SK-N-SH (cell line): Measurements from ENCODE around the gene NMNAT1. TPM values are rescaled to one million over a fixed set of nuclear protein-coding genes. Genes with fewer than 3 reads are reported as not detected.

Experiments used
- CTCF ChIA-PET: fragments of 300-600, 350-600 bp; formaldehyde crosslinking; extraction: SDS; loops from one replicate; lab custom pipeline; 2021; lab: Yijun Ruan, JAX
- POLR2A ChIA-PET: fragments of 350-600 bp; sonication (Branson Sonifier 250); formaldehyde crosslinking; extraction: SDS; loops from one replicate; lab custom pipeline; 2020; ENCODE audit warnings: antibody characterized with exemption, inconsistent platforms; lab: Yijun Ruan, JAX
- DNase-seq: peaks from one replicate; pipeline ENCODE4 v3.0.0; 2012
- H2AFZ ChIP-seq: fragments of 200-600 bp; sonication (generic); 2 replicates; pipeline ENCODE4 v1.8.1; 2016; ENCODE audit warnings: antibody characterized with exemption, mild to moderate bottlenecking, low read depth
- H3F3A ChIP-seq: fragments of 200-600 bp; sonication (generic); replicated peaks from 2 replicates; pipeline ENCODE3; 2016; ENCODE audit warnings: antibody characterized with exemption, mild to moderate bottlenecking; ENCODE audit not compliant: insufficient read depth
- H3K27ac ChIP-seq, 2 experiments: fragments of 200-500 bp in 1 of 2; fragments of 200-600 bp in 1 of 2; sonication (Bioruptor generic) in 1 of 2; sonication (generic), shearing (Covaris generic) in 1 of 2; 2 replicates each; pipeline versions ENCODE4 v1.5.1 to v1.6.1; 2014 to 2016; ENCODE audit warnings: low read depth in 2 of 2, inconsistent platforms in 1 of 2, low read length in 1 of 2, mild to moderate bottlenecking in 1 of 2, mixed read lengths in 1 of 2
- H3K27me3 ChIP-seq: fragments of 200-600 bp; sonication (generic), shearing (Covaris generic); 2 replicates; pipeline ENCODE4 v1.6.1; 2016; ENCODE audit warnings: mixed run types; ENCODE audit not compliant: insufficient read depth
- H3K36me3 ChIP-seq, 2 experiments: fragments of 200-500 bp in 1 of 2; fragments of 200-600 bp in 1 of 2; sonication (Bioruptor generic) in 1 of 2; sonication (generic) in 1 of 2; replicated peaks in 1 of 2; 2 replicates each; pipeline versions ENCODE3 to v1.5.1; 2014 to 2016; ENCODE audit warnings: low read length in 1 of 2, mild to moderate bottlenecking in 1 of 2; ENCODE audit not compliant: insufficient read depth in 2 of 2, control insufficient read depth in 1 of 2
- H3K4me1 ChIP-seq, 2 experiments: fragments of 200-500 bp in 1 of 2; fragments of 200-600 bp in 1 of 2; sonication (Bioruptor generic) in 1 of 2; sonication (generic), shearing (Covaris generic) in 1 of 2; 2 replicates each; pipeline versions ENCODE4 v1.5.1 to v1.6.1; 2014 to 2016; ENCODE audit warnings: low read depth in 1 of 2, low read length in 1 of 2, mixed run types in 1 of 2; ENCODE audit not compliant: insufficient read depth in 2 of 2, control insufficient read depth in 1 of 2
- H3K4me2 ChIP-seq: fragments of 200-600 bp; sonication (generic), shearing (Covaris generic); 2 replicates; pipeline ENCODE4 v1.6.1; 2017; ENCODE audit warnings: mixed run types
- H3K4me3 ChIP-seq, 2 experiments: fragments of 200-500 bp in 1 of 2; fragments of 200-600 bp in 1 of 2; sonication (Bioruptor generic) in 1 of 2; sonication (generic), shearing (Covaris generic) in 1 of 2; 2 replicates each; pipeline versions ENCODE4 v1.5.1 to v1.8.1; 2014 to 2016; ENCODE audit warnings: low read depth in 2 of 2, inconsistent platforms in 1 of 2, low read length in 1 of 2, mild to moderate bottlenecking in 1 of 2, mixed read lengths in 1 of 2, moderate library complexity in 1 of 2
- H3K79me2 ChIP-seq: fragments of 200-600 bp; sonication (generic); 2 replicates; pipeline ENCODE4 v1.8.1; 2017; ENCODE audit warnings: mild to moderate bottlenecking; ENCODE audit not compliant: insufficient read depth
- H3K9ac ChIP-seq: fragments of 200-600 bp; sonication (generic); 2 replicates; pipeline ENCODE4 v1.6.1; 2017; ENCODE audit warnings: mixed run types
- H3K9me2 ChIP-seq: fragments of 200-600 bp; sonication (generic); 2 replicates; pipeline ENCODE4 v1.6.1; 2017; ENCODE audit warnings: mixed run types
- H3K9me3 ChIP-seq: fragments of 200-600 bp; sonication (generic); 2 replicates; pipeline ENCODE4 v1.6.1; 2017; ENCODE audit warnings: mixed run types, mild to moderate bottlenecking, moderate library complexity
- H4K20me1 ChIP-seq: fragments of 200-600 bp; sonication (generic); 2 replicates; pipeline ENCODE4 v1.6.1; 2017; ENCODE audit warnings: mild to moderate bottlenecking, mixed run types; ENCODE audit not compliant: insufficient read depth
- CHD2 ChIP-seq: fragments of 150-350 bp; IDR thresholded peaks from 2 replicates; pipeline ENCODE4 v1.6.1; 2018; ENCODE audit warnings: low read length; ENCODE audit not compliant: partially characterized antibody
- CTCF ChIP-seq: fragments of 200-600 bp; sonication (generic); IDR thresholded peaks from 2 replicates; pipeline ENCODE4 v1.6.1; 2017; ENCODE audit warnings: antibody characterized with exemption, mild to moderate bottlenecking, moderate library complexity
- GATA2 ChIP-seq: sonication (generic); formaldehyde crosslinking; IDR thresholded peaks from 2 replicates; pipeline ENCODE4 v1.5.0; 2020; ENCODE audit warnings: mild to moderate bottlenecking, missing genetic modification reagents
- IRF3 ChIP-seq: fragments of 150-350 bp; IDR thresholded peaks from 2 replicates; pipeline ENCODE4 v1.6.1; 2016; ENCODE audit warnings: mild to moderate bottlenecking, low read depth, low read length
- MEF2A ChIP-seq: IDR thresholded peaks from 2 replicates; pipeline ENCODE4 v1.4.0; 2012; ENCODE audit warnings: low read depth, borderline replicate concordance
- MXI1 ChIP-seq: IDR thresholded peaks from 2 replicates; pipeline ENCODE4 v1.6.1; 2012; ENCODE audit warnings: mild to moderate bottlenecking, low read depth, low read length, improper control_type of control experiment
- PBX3 ChIP-seq: IDR thresholded peaks from 2 replicates; pipeline ENCODE4; 2012
- RFX5 ChIP-seq: IDR thresholded peaks from 2 replicates; pipeline ENCODE4 v1.6.1; 2012; ENCODE audit warnings: mild to moderate bottlenecking, improper control_type of control experiment, low read length
- RXRA ChIP-seq: IDR thresholded peaks from 2 replicates; pipeline ENCODE4 v1.4.0; 2012; ENCODE audit warnings: low read depth, mild to moderate bottlenecking, borderline replicate concordance
- SIN3A ChIP-seq: IDR thresholded peaks from 2 replicates; pipeline ENCODE4 v1.6.1; 2012; ENCODE audit warnings: low read depth, mild to moderate bottlenecking, low read length, moderate library complexity, borderline replicate concordance
- SMC3 ChIP-seq: IDR thresholded peaks from 2 replicates; pipeline ENCODE4 v1.6.1; 2012; ENCODE audit warnings: low read depth, low read length, improper control_type of control experiment
- TCF12 ChIP-seq: IDR thresholded peaks from 2 replicates; pipeline ENCODE4 v1.4.0; 2012
- TEAD4 ChIP-seq: IDR thresholded peaks from 2 replicates; pipeline ENCODE4 v1.4.0; 2012; ENCODE audit warnings: mild to moderate bottlenecking, borderline replicate concordance; ENCODE audit not compliant: insufficient read depth
- USF1 ChIP-seq: IDR thresholded peaks from 2 replicates; pipeline ENCODE4 v1.4.0; 2012; ENCODE audit warnings: low read depth, borderline replicate concordance
- ZBTB33 ChIP-seq: IDR thresholded peaks from 2 replicates; pipeline ENCODE4 v1.4.0; 2012; ENCODE audit warnings: low read depth, borderline replicate concordance
- WGBS: methylation state at CpG from one replicate; pipeline ENCODE4 v1.1.6; 2017; ENCODE audit warnings: low lambda C conversion rate; 5-methylcytosine and 5-hydroxymethylcytosine counted together
- polyA plus RNA-seq, 3 experiments: library from polyadenylated mRNA; depleted of rRNA; stranded (reverse); fragments of >200 nt; gene quantifications; 2 replicates each; pipeline ENCODE4 v1.2.3, GENCODE V29; 2012

Gene NMNAT1
- polyA plus RNA-seq, 1 of the 3 experiments (the other 2 are of a cell fraction), result 7.0 TPM

GRCh38 chr1:9922342-9922741 lies 20.9 kb upstream of the NMNAT1 start (continued):
- no peak for TF ChIP-seq USF1

GRCh38 chr1:9927259-9927658 lies 16.0 kb upstream of the NMNAT1 start:
- Histone ChIP-seq H3K9me3 (no peaks in the 10 kb centered on the region), H3K4me1 (no peaks in the 10 kb centered on the region), H3K27me3 (no peaks in the 10 kb centered on the region), H3K4me3 (no peak overlapping the region), H3K79me2 (no peaks in the 10 kb centered on the region), H4K20me1 (no peaks in the 10 kb centered on the region), H3K4me2 (no peak overlapping the region), H3K9me2 (no peaks in the 10 kb centered on the region), H3K9ac (no peak overlapping the region), H3K36me3 (peaks cover 10 to 19% of the 10 kb centered on the region in 2 experiments), H3K27ac (no peak overlapping the region), H2AFZ (no peak overlapping the region), H3F3A (peaks cover 7% of the 10 kb centered on the region)
- no peak for TF ChIP-seq USF1
- no peak for TF ChIP-seq CTCF
- TF ChIP-seq CHD2, result no peak
- no peak for TF ChIP-seq PBX3
- TF ChIP-seq SIN3A, result no peak
- no peak for TF ChIP-seq MEF2A
- TF ChIP-seq RFX5, result no peak
- no peak for TF ChIP-seq GATA2 (CRISPR knock-in tag)
- no peak for TF ChIP-seq ZBTB33
- TF ChIP-seq IRF3, result no peak
- no peak for TF ChIP-seq RXRA
- TF ChIP-seq TEAD4, result no peak
- TF ChIP-seq MXI1, result no peak
- no peak for TF ChIP-seq SMC3
- TF ChIP-seq TCF12, result no peak
- ChIA-PET POLR2A (no interaction called here), CTCF (interaction anchor here (0.6 kb wide), 1 partner anchor 387 kb away, joined by 3 read pairs; no protein-coding TSS in a partner anchor)
- DNase-seq, result no peak
- WGBS, result 92% methylated on average over 5 of the region's 5 CpGs
